Measurements from ENCODE around the gene HYKK. TPM values are rescaled to one million over a fixed set of nuclear protein-coding genes. Genes with fewer than 3 reads are reported as not detected.

Gene HYKK
- polyA plus RNA-seq, 2 of the 4 experiments (the other 2 are of a cell fraction), result 5.5 to 12.9 TPM

- H3K9me3 ChIP-seq, result no peaks in the 10 kb centered on the region
- no peak for FAIRE-seq
- no peak overlapping the region for H3K27ac ChIP-seq
- H3K4me2 ChIP-seq, result no peak overlapping the region
- H3K4me3 ChIP-seq, result no peak overlapping the region
- ChIA-PET POLR2A (no interaction called here), CTCF (no interaction called here)
- WGBS (ENCODE audit: missing lambda C conversion rate), result 79% methylated on average over 4 of the region's 4 CpGs
- no peak for ATAC-seq
- 0 out of 3 replicates have a peak, but pooled peaks cover 4% of the 10 kb centered on the region for H3K4me1 ChIP-seq
- no peak for DNase-seq (ENCODE audit: low read depth in 1 of 2, low spot score in 1 of 2)
- no peak for TF ChIP-seq HOXB13 (CRISPR knock-in tag; IDR thresholded peaks at IDR 0.05; ENCODE audit: low read depth)
- TF ChIP-seq EHF (CRISPR knock-in tag; IDR thresholded peaks at IDR 0.05), result no peak
- TF ChIP-seq FOXS1 (CRISPR knock-in tag; IDR thresholded peaks at IDR 0.05), result no peak
- TF ChIP-seq ZC3H11A (IDR thresholded peaks at IDR 0.05), result no peak
- no peak for TF ChIP-seq RCOR1 (IDR thresholded peaks at IDR 0.05; ENCODE audit: low read depth, low read length)
- no peak for TF ChIP-seq NPAS2 (CRISPR knock-in tag; IDR thresholded peaks at IDR 0.05; ENCODE audit: borderline replicate concordance)
- no peak for TF ChIP-seq KDM5A (IDR thresholded peaks at IDR 0.05)
- no peak for TF ChIP-seq ELK1 (IDR thresholded peaks at IDR 0.05; ENCODE audit: low read depth, low read length)
- no peak for TF ChIP-seq CHD2 (IDR thresholded peaks at IDR 0.05; ENCODE audit: low read length, partially characterized antibody)
- no peak for TF ChIP-seq NR3C1 (IDR thresholded peaks at IDR 0.05)
- TF ChIP-seq USF2 (IDR thresholded peaks at IDR 0.05), result no peak
- no peak for TF ChIP-seq ZFP36 (IDR thresholded peaks at IDR 0.05; ENCODE audit: borderline replicate concordance, partially characterized antibody)
These were observed 66.0 kb downstream of the HYKK start for GRCh38 chr15:78573416-78573815.

GRCh38 chr15:78574944-78575343, 67.6 kb downstream of the HYKK start:
- no peak for DNase-seq (ENCODE audit: low read depth in 1 of 2, low spot score in 1 of 2)
- CTCF ChIA-PET, result interaction anchor here (0.6 to 4.6 kb wide), 5 partner anchors 10 to 275 kb away, joined by 3 to 25 read pairs (median 3); partner anchors contain the start of genes CHRNA5, PSMA4 and SKIC8

More at GRCh38 chr15:78574944-78575343, 67.6 kb downstream of the HYKK start:
- WGBS (ENCODE audit: missing lambda C conversion rate), result 95% methylated on average over 1 of the region's 1 CpG
- Histone ChIP-seq H3K4me2 (no peak overlapping the region), H3K4me1 (0 out of 3 replicates have a peak, but pooled peaks cover 4% of the 10 kb centered on the region), H3K4me3 (no peak overlapping the region), H3K9me3 (no peaks in the 10 kb centered on the region), H3K27ac (no peak overlapping the region)
- POLR2A ChIA-PET, result interaction anchor here (0.7 kb wide), 1 partner anchor 8 kb away, joined by 3 read pairs; no protein-coding TSS in a partner anchor
- TF ChIP-seq MAFK (IDR thresholded peaks at IDR 0.05; ENCODE audit: partially characterized antibody), result no peak
- TF ChIP-seq ESRRA (IDR thresholded peaks at IDR 0.05; ENCODE audit: borderline replicate concordance, low read length), result no peak
- no peak for TF ChIP-seq NPAS2 (CRISPR knock-in tag; IDR thresholded peaks at IDR 0.05; ENCODE audit: borderline replicate concordance)
- FAIRE-seq (peak; percentile 51), ATAC-seq (no peak)

Other genes with a start within 250 kb of the HYKK start
- gene DNAJA4, start 243.0 kb upstream of the HYKK start, polyA plus RNA-seq (2011; rRNA removed), result 0.13 and 0.25 TPM in 2 replicates
- 0.05 to 0.07 TPM in 2 of 3 replicates, not detected in the other for gene DNAJA4, start 243.0 kb upstream of the HYKK start, polyA plus RNA-seq (2017; fragmentation: RNase III; extraction: RNeasy Plus Mini Kit Qiagen cat#74134 plus additional on column Dnase treatment)
- gene SKIC8, start 208.0 kb upstream of the HYKK start, polyA plus RNA-seq (2011; rRNA removed), result 162 and 177 TPM in 2 replicates
- gene SKIC8, start 208.0 kb upstream of the HYKK start, polyA plus RNA-seq (2017; fragmentation: RNase III; extraction: RNeasy Plus Mini Kit Qiagen cat#74134 plus additional on column Dnase treatment), result 143 to 154 TPM (median 144 TPM) in 3 replicates
- gene CRABP1, start 167.2 kb upstream of the HYKK start, polyA plus RNA-seq (2011; rRNA removed), result 0.57 and 1.3 TPM in 2 replicates
- 0.79 to 1.1 TPM (median 1.0 TPM) in 3 replicates for gene CRABP1, start 167.2 kb upstream of the HYKK start, polyA plus RNA-seq (2017; fragmentation: RNase III; extraction: RNeasy Plus Mini Kit Qiagen cat#74134 plus additional on column Dnase treatment)
- 71.0 and 78.1 TPM in 2 replicates for gene IREB2, start 69.4 kb upstream of the HYKK start, polyA plus RNA-seq (2011; rRNA removed)
- 37.3 to 38.8 TPM (median 38.4 TPM) in 3 replicates for gene IREB2, start 69.4 kb upstream of the HYKK start, polyA plus RNA-seq (2017; fragmentation: RNase III; extraction: RNeasy Plus Mini Kit Qiagen cat#74134 plus additional on column Dnase treatment)
- gene PSMA4, start 32.9 kb downstream of the HYKK start, polyA plus RNA-seq (2011; rRNA removed), result 556 and 719 TPM in 2 replicates
- 548 to 589 TPM (median 585 TPM) in 3 replicates for gene PSMA4, start 32.9 kb downstream of the HYKK start, polyA plus RNA-seq (2017; fragmentation: RNase III; extraction: RNeasy Plus Mini Kit Qiagen cat#74134 plus additional on column Dnase treatment)
- 40.9 and 49.6 TPM in 2 replicates for gene CHRNA5, start 57.9 kb downstream of the HYKK start, polyA plus RNA-seq (2011; rRNA removed)
- gene CHRNA5, start 57.9 kb downstream of the HYKK start, polyA plus RNA-seq (2017; fragmentation: RNase III; extraction: RNeasy Plus Mini Kit Qiagen cat#74134 plus additional on column Dnase treatment), result 29.8 to 31.7 TPM (median 30.7 TPM) in 3 replicates
- gene CHRNA3, start 113.4 kb downstream of the HYKK start, polyA plus RNA-seq (2011; rRNA removed), result 0.45 and 0.50 TPM in 2 replicates
- gene CHRNA3, start 113.4 kb downstream of the HYKK start, polyA plus RNA-seq (2017; fragmentation: RNase III; extraction: RNeasy Plus Mini Kit Qiagen cat#74134 plus additional on column Dnase treatment), result 0.18 to 0.27 TPM (median 0.22 TPM) in 3 replicates
- 2.4 and 3.2 TPM in 2 replicates for gene CHRNB4, start 133.6 kb downstream of the HYKK start, polyA plus RNA-seq (2011; rRNA removed)
- 0.45 to 0.69 TPM (median 0.53 TPM) in 3 replicates for gene CHRNB4, start 133.6 kb downstream of the HYKK start, polyA plus RNA-seq (2017; fragmentation: RNase III; extraction: RNeasy Plus Mini Kit Qiagen cat#74134 plus additional on column Dnase treatment)